Measurements from ENCODE around the gene RPIA. TPM values are rescaled to one million over a fixed set of nuclear protein-coding genes. Genes with fewer than 3 reads are reported as not detected.

RPIA gene
- total and polyA plus RNA-seq, 9 of the 15 experiments (the other 6 are each of a cell fraction or from before 2014, with no cell fraction given): 7.8 to 41.2 (median 25.8) TPM

- TF ChIP-seq GTF2B (IDR thresholded peaks at IDR 0.05; ENCODE audit: extremely low read depth, insufficient read length): peak; percentile 26
- TF ChIP-seq TAF7 (tag; IDR thresholded peaks at IDR 0.05): peak; percentile 80
- no peak for TF ChIP-seq MECOM (CRISPR knock-in tag; IDR thresholded peaks at IDR 0.05)
- TF ChIP-seq STAT5B (CRISPR knock-in tag; IDR thresholded peaks at IDR 0.05): no peak
- peak; percentile 90 for TF ChIP-seq ZNF511 (CRISPR knock-in tag; IDR thresholded peaks at IDR 0.05)
- TF ChIP-seq HNRNPL (IDR thresholded peaks at IDR 0.05; ENCODE audit: low read depth, low read length): peak; percentile 43; the same call in 1 of the 2 replicates
- TF ChIP-seq NELFE (IDR thresholded peaks at IDR 0.05; ENCODE audit: insufficient read depth, insufficient read length): no peak
- TF ChIP-seq OTX1 (CRISPR knock-in tag; IDR thresholded peaks at IDR 0.05): 0 out of 2 replicates have a peak, but pooled peaks have one; percentile 18
- TF ChIP-seq TCF7L2 (IDR thresholded peaks at IDR 0.05; ENCODE audit: low read depth, low read length): no peak
- TF ChIP-seq SMARCB1 (IDR thresholded peaks at IDR 0.05; ENCODE audit: insufficient read length, low read depth): no peak
- TF ChIP-seq MAFF (IDR thresholded peaks at IDR 0.05; ENCODE audit: low read length): no peak
- peak; percentile 49; the same call in 1 of the 2 replicates for TF ChIP-seq ZNF263 (CRISPR knock-in tag; IDR thresholded peaks at IDR 0.05; ENCODE audit: borderline replicate concordance)
- TF ChIP-seq ZNF584 (CRISPR knock-in tag; IDR thresholded peaks at IDR 0.05; ENCODE audit: low read depth): 0 out of 2 replicates have a peak, but pooled peaks have one; percentile 26
- peak; percentile 30; the same call in 1 of the 2 replicates for TF ChIP-seq SP1 (CRISPR knock-in tag; IDR thresholded peaks at IDR 0.05)
- no peak for TF ChIP-seq TSC22D4 (tag; IDR thresholded peaks at IDR 0.05)
- TF ChIP-seq KDM5B (IDR thresholded peaks at IDR 0.05; ENCODE audit: insufficient replicate concordance, low read depth, low read length): peak; percentile 45
- TF ChIP-seq THRA (IDR thresholded peaks at IDR 0.05): no peak
- TF ChIP-seq ZNF217 (CRISPR knock-in tag; IDR thresholded peaks at IDR 0.05): no peak
- peak; percentile 64 for TF ChIP-seq U2AF1 (optimal IDR thresholded peaks at IDR 0.05; ENCODE audit: low read depth, low read length)
- TF ChIP-seq NEUROD1 (IDR thresholded peaks at IDR 0.05; ENCODE audit: borderline replicate concordance, low read depth, low read length, partially characterized antibody): peak; percentile 32
- no peak for TF ChIP-seq ZNF174 (CRISPR knock-in tag; IDR thresholded peaks at IDR 0.05)
- TF ChIP-seq ARID1B (IDR thresholded peaks at IDR 0.05): no peak; the same call in 1 of the 2 replicates
- peak; percentile 68; the same call in 1 of the 2 replicates for TF ChIP-seq SMAD4 (CRISPR knock-in tag; conservative IDR thresholded peaks at IDR 0.05)
- TF ChIP-seq TFAM (CRISPR knock-in tag; conservative IDR thresholded peaks at IDR 0.05): no peak
- TF ChIP-seq HDGF (IDR thresholded peaks at IDR 0.05): no peak
- TF ChIP-seq SMAD1 (IDR thresholded peaks at IDR 0.05; ENCODE audit: low read depth, low read length, partially characterized antibody): peak; percentile 32
- TF ChIP-seq ZNF316 (IDR thresholded peaks at IDR 0.05): no peak
- no peak for TF ChIP-seq DNMT1 (IDR thresholded peaks at IDR 0.05)
- no peak for TF ChIP-seq NUFIP1 (IDR thresholded peaks at IDR 0.05; ENCODE audit: partially characterized antibody)
These were observed at the start of gene RPIA (continued) for GRCh38 chr2:88691339-88692183.
